ENCODE results near the gene PSMA7. TPM values are rescaled to one million over a fixed set of nuclear protein-coding genes. Genes with fewer than 3 reads are reported as not detected.

The PSMA7 gene
- total and polyA plus RNA-seq, 2 of the 8 experiments (the other 6 are each of a cell fraction or from before 2014, with no cell fraction given), result 361 to 648 TPM

DNA sequence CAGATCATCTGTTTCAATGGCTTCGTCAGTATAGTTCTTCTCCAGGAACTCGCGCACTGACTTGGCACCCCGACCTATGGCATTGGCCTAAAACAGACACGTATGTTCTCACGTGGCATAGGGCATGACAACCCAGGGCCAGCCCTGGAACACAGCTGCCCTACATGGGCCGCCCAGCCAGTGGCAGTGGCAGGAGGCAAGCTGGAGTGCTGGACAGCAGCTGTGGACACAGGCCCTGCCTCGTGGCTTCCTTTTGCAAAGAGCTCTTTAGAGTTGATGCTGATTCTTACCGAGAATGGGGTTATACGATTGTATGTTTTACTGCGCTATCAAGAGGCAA is 5.0 kb downstream of the PSMA7 start:
- Histone ChIP-seq H2BK120ac (replicated peaks; ENCODE audit: low read depth, low read length) (no peak overlapping the region), H3K18ac (ENCODE audit: extremely low read depth, low read length) (no peak overlapping the region), H3K4me2 (ENCODE audit: insufficient read depth in 1 of 2, low read depth in 2 of 2, low read length in 2 of 2) (no peak overlapping the region), H3K23ac (ENCODE audit: insufficient read length) (no peak overlapping the region), H4K8ac (ENCODE audit: extremely low read depth, insufficient read depth, low read length) (no peak overlapping the region), H3K27ac (ENCODE audit: low read depth, low read length) (0 out of 2 replicates have a peak overlapping the region, but pooled peaks have one; percentile 33), H3K27me3 (replicated peaks in 1 of 4; ENCODE audit: control insufficient read depth in 3 of 4, extremely low read depth in 1 of 4, insufficient read depth in 3 of 4, low read length in 3 of 4) (no peaks in the 10 kb centered on the region), H3K79me2 (ENCODE audit: control insufficient read depth in 1 of 2, insufficient read depth in 2 of 2, low read length in 2 of 2) (peaks cover 20 to 44% of the 10 kb centered on the region in 2 experiments), H3K4ac (replicated peaks; ENCODE audit: insufficient read length, low read depth, low read length) (no peak overlapping the region), H3K23me2 (ENCODE audit: low read depth, low read length) (no peaks in the 10 kb centered on the region; the same call in 1 of the 2 replicates), H2AK5ac (ENCODE audit: low read depth, low read length) (no peak overlapping the region), H4K5ac (ENCODE audit: insufficient read length, low read depth, low read length) (no peak overlapping the region), H3K14ac (ENCODE audit: insufficient read length) (no peak overlapping the region), H4K91ac (replicated peaks; ENCODE audit: insufficient read length, low read length) (no peak overlapping the region), H3K56ac (replicated peaks; ENCODE audit: insufficient read length, low read depth, low read length) (no peak overlapping the region), H3K4me1 (replicated peaks in 1 of 4; ENCODE audit: control insufficient read depth in 3 of 4, insufficient read depth in 4 of 4, low read length in 3 of 4) (peaks cover 0 to 8% (median 2%) of the 10 kb centered on the region in 4 experiments; a peak in 3 of 7 replicates), H2BK20ac (ENCODE audit: low read length) (no peak overlapping the region), H2BK12ac (ENCODE audit: low read depth, low read length) (no peak overlapping the region), H3K79me1 (ENCODE audit: low read depth, low read length) (peaks cover 4% of the 10 kb centered on the region), H3K36me3 (ENCODE audit: control insufficient read depth in 2 of 4, insufficient read depth in 4 of 4, low read length in 3 of 4) (peaks cover 43 to 73% (median 58%) of the 10 kb centered on the region in 4 experiments), H2BK5ac (ENCODE audit: low read depth, low read length) (no peak overlapping the region), H3K4me3 (ENCODE audit: extremely low read depth in 1 of 4, insufficient read depth in 2 of 4, low read depth in 3 of 4, low read length in 4 of 4) (no peak overlapping the region), H4K20me1 (replicated peaks in 1 of 2; ENCODE audit: control insufficient read depth in 1 of 2, insufficient read depth in 2 of 2, low read length in 2 of 2) (peaks cover 23 to 57% of the 10 kb centered on the region in 2 experiments), H3K9me3 (ENCODE audit: insufficient read depth in 2 of 2, low read depth in 1 of 2, low read length in 1 of 2) (no peaks in the 10 kb centered on the region), H2AFZ (ENCODE audit: low read length) (no peak overlapping the region), H3K9ac (replicated peaks in 1 of 4; ENCODE audit: extremely low read depth in 1 of 4, low read depth in 3 of 4, low read length in 3 of 4) (no peak overlapping the region), H2BK15ac (ENCODE audit: low read length) (no peak overlapping the region)
- 83% methylated on average over 11 of the region's 11 CpGs; no CpG with 5 or more reads in 1 of the 2 experiments for WGBS, 2 experiments (ENCODE audit: extremely low coverage in 1 of 2, insufficient coverage in 1 of 2, insufficient read length in 1 of 2, insufficient replicate concordance in 2 of 2, low coverage in 1 of 2, low lambda C conversion rate in 2 of 2, missing lambda C conversion rate in 1 of 2)
- no peak for FAIRE-seq
- CTCF ChIA-PET (ENCODE audit: partially characterized antibody), result interaction anchor here (0.6 to 5.3 kb wide), 12 partner anchors 9 to 138 kb away, joined by 3 to 57 read pairs (median 3); no protein-coding TSS in a partner anchor
- no peak for DNase-seq (ENCODE audit: low read depth in 1 of 2, low spot score in 2 of 2)
- POLR2A ChIA-PET (ENCODE audit: partially characterized antibody), result interaction anchor here (0.6 to 5.6 kb wide), 9 partner anchors 11 to 1566 kb away, joined by 3 to 62 read pairs (median 4); no protein-coding TSS in a partner anchor
- TF ChIP-seq CBX8 (IDR thresholded peaks at IDR 0.05; ENCODE audit: borderline replicate concordance, low read depth, low read length) (no peak), E2F6 (IDR thresholded peaks at IDR 0.05) (no peak), RFX5 (IDR thresholded peaks at IDR 0.05; ENCODE audit: borderline replicate concordance, low read depth, low read length) (no peak), RXRA (IDR thresholded peaks at IDR 0.05; ENCODE audit: insufficient read depth, low read depth, low read length) (no peak), SP1 (IDR thresholded peaks at IDR 0.05; ENCODE audit: low read depth, low read length) (no peak), YY1 (IDR thresholded peaks at IDR 0.05; ENCODE audit: low read depth, low read length) (no peak), ZNF274 (IDR thresholded peaks at IDR 0.05; ENCODE audit: borderline replicate concordance, extremely low read depth, low read length) (no peak), SAP30 (IDR thresholded peaks at IDR 0.05; ENCODE audit: insufficient read depth, insufficient replicate concordance, low read length) (no peak), SP2 (IDR thresholded peaks at IDR 0.05; ENCODE audit: low read length) (no peak), KDM5A (IDR thresholded peaks at IDR 0.05; ENCODE audit: low read length) (no peak)
